Gastroesophageal sphincter (tissue), 4 donors: ENCODE data around the gene PLCH1. TPM values are rescaled to one million over a fixed set of nuclear protein-coding genes. Genes with fewer than 3 reads are reported as not detected.

Source experiments
- ATAC-seq: fragments of 150-250 bp; one replicate; pipeline ENCODE4 v1.9.1; 2016; ENCODE audit warnings: mild to moderate bottlenecking, moderate library complexity
- H3K27ac ChIP-seq, 4 donors: fragments of 200-600 bp; sonication (generic) in 3 of 4; 1 replicate in 3 of 4; 2 replicates in 1 of 4; pipeline ENCODE4 v1.5.1; 2016 to 2019
- H3K27me3 ChIP-seq: fragments of 200-600 bp; sonication (generic); one replicate; pipeline ENCODE4 v1.5.1; 2019
- H3K36me3 ChIP-seq, 2 donors: fragments of 200-600 bp; sonication (generic); one replicate each; pipeline ENCODE4 v1.5.1; 2019; ENCODE audit warnings: control low read depth in 1 of 2
- H3K4me1 ChIP-seq, 3 donors: fragments of 200-600 bp; sonication (generic); 1 replicate in 2 of 3; 2 replicates in 1 of 3; pipeline ENCODE4 v1.5.1; 2016 to 2019; ENCODE audit warnings: control low read depth in 2 of 3
- H3K4me3 ChIP-seq, 2 donors: fragments of 200-600 bp; sonication (generic); one replicate each; pipeline ENCODE4 v1.5.1; 2019; ENCODE audit warnings: mild to moderate bottlenecking in 1 of 2, moderate library complexity in 1 of 2
- H3K9me3 ChIP-seq, 3 donors: fragments of 200-600 bp; sonication (generic); one replicate each; pipeline ENCODE4 v1.5.1; 2017 to 2019; ENCODE audit warnings: control low read depth in 2 of 3
- EP300 ChIP-seq: sonication (generic); formaldehyde crosslinking; IDR thresholded peaks from one replicate; pipeline ENCODE4 v1.6.1; 2017; ENCODE audit warnings: antibody characterized with exemption, mild to moderate bottlenecking
- POLR2A ChIP-seq, 2 donors: fragments of 450-650 bp; IDR thresholded peaks; one replicate each; pipeline ENCODE4 v1.6.1; 2017; ENCODE audit warnings: antibody characterized with exemption in 2 of 2, mild to moderate bottlenecking in 2 of 2, moderate library complexity in 1 of 2
- POLR2AphosphoS5 ChIP-seq: sonication (generic); formaldehyde crosslinking; IDR thresholded peaks from one replicate; pipeline ENCODE4 v1.6.1; 2017; ENCODE audit warnings: antibody characterized with exemption
- WGBS, 2 donors: methylation state at CpG; one replicate each; pipeline ENCODE4 v1.1.5; 2018; ENCODE audit warnings: low coverage in 1 of 2; 5-methylcytosine and 5-hydroxymethylcytosine counted together
- total RNA-seq, 4 donors: library from RNA; depleted of rRNA; stranded (reverse); fragments of >200 nt; gene quantifications; one replicate each; pipeline ENCODE4 v1.1.0, GENCODE V29; 2016
- TF ChIP-seq, protein P1 (sequence below), 4 experiments: fragments of 200-600 bp in 2 of 4; fragments of 450-650 bp in 2 of 4; sonication (generic) in 1 of 4; IDR thresholded peaks; one replicate each; pipeline ENCODE4 v1.5.1; 2017 to 2019; ENCODE audit warnings: antibody characterized with exemption in 4 of 4, mild to moderate bottlenecking in 2 of 4, moderate library complexity in 2 of 4

The PLCH1 gene
- total RNA-seq, 4 donors from 2014 or later, result 0.16 to 0.40 (median 0.35) TPM

- H3K36me3 ChIP-seq, result no peaks in the 10 kb centered on the region
- ATAC-seq, result no peak
- no peak overlapping the region for H3K4me3 ChIP-seq
- WGBS, 2 donors, result 87 to 100% methylated on average over 2 of the region's 2 CpGs
- H3K9me3 ChIP-seq, result no peaks in the 10 kb centered on the region
- TF ChIP-seq POLR2AphosphoS5 (no peak), EP300 (no peak), POLR2A (IDR thresholded peaks at IDR 0.05) (no peak)
- TF ChIP-seq, protein P1, sequence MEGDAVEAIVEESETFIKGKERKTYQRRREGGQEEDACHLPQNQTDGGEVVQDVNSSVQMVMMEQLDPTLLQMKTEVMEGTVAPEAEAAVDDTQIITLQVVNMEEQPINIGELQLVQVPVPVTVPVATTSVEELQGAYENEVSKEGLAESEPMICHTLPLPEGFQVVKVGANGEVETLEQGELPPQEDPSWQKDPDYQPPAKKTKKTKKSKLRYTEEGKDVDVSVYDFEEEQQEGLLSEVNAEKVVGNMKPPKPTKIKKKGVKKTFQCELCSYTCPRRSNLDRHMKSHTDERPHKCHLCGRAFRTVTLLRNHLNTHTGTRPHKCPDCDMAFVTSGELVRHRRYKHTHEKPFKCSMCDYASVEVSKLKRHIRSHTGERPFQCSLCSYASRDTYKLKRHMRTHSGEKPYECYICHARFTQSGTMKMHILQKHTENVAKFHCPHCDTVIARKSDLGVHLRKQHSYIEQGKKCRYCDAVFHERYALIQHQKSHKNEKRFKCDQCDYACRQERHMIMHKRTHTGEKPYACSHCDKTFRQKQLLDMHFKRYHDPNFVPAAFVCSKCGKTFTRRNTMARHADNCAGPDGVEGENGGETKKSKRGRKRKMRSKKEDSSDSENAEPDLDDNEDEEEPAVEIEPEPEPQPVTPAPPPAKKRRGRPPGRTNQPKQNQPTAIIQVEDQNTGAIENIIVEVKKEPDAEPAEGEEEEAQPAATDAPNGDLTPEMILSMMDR (IDR thresholded peaks at IDR 0.05), result no peak
- no peak overlapping the region for H3K27ac ChIP-seq
- no peaks in the 10 kb centered on the region for H3K27me3 ChIP-seq
- H3K4me1 ChIP-seq, result no peaks in the 10 kb centered on the region
Measured at GRCh38 chr3:155446366-155446765, 298.5 kb downstream of the PLCH1 start.

- H3K4me3 ChIP-seq, result no peak overlapping the region
- ATAC-seq, result no peak
- H3K27ac ChIP-seq, result no peak overlapping the region
- H3K27me3 ChIP-seq, result no peaks in the 10 kb centered on the region
- H3K4me1 ChIP-seq, result no peaks in the 10 kb centered on the region
- no peaks in the 10 kb centered on the region for H3K36me3 ChIP-seq
- WGBS, 2 donors, result 93 to 97% methylated on average over 2 to 4 of the region's 4 CpGs
- TF ChIP-seq POLR2AphosphoS5 (no peak), EP300 (no peak), POLR2A (IDR thresholded peaks at IDR 0.05) (no peak)
- TF ChIP-seq, protein P1 (IDR thresholded peaks at IDR 0.05), result no peak
- no peaks in the 10 kb centered on the region for H3K9me3 ChIP-seq
Measured at GRCh38 chr3:155444771-155445170, 300.1 kb downstream of the PLCH1 start.

- ATAC-seq, result no peak
- TF ChIP-seq POLR2AphosphoS5 (no peak), EP300 (no peak), POLR2A (IDR thresholded peaks at IDR 0.05) (no peak)
- TF ChIP-seq, protein P1 (IDR thresholded peaks at IDR 0.05), result no peak
- no peaks in the 10 kb centered on the region for H3K36me3 ChIP-seq
- H3K9me3 ChIP-seq, result no peaks in the 10 kb centered on the region
- WGBS, 2 donors, result 71 to 88% methylated on average over 1 of the region's 1 CpG
- H3K4me3 ChIP-seq, result no peak overlapping the region
- H3K27ac ChIP-seq, result no peak overlapping the region
- H3K27me3 ChIP-seq, result no peaks in the 10 kb centered on the region
- H3K4me1 ChIP-seq, result no peaks in the 10 kb centered on the region
Measured at GRCh38 chr3:155443815-155444214, 301.1 kb downstream of the PLCH1 start.

DNA sequence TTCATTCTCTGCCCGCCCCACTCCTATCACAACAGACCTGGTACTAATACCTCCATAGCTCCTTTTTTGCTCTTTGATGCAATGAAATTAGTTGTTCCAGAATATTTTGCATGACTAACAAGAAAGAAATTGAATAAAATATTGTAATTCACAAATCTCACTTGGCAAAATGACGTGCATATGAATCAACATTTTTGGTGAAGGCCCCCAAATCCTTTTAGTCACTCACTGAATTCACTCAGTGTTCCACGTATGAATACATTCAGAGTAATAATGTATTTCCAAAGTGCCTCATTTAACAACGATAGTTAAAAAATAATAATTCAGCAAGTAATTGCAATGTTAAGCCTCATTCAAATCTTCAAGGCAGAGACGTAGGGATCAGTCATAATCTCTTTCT, 302.8 kb downstream of the PLCH1 start:
- TF ChIP-seq, protein P1 (IDR thresholded peaks at IDR 0.05), result no peak
- TF ChIP-seq EP300, result no peak
- TF ChIP-seq POLR2AphosphoS5, result no peak
- TF ChIP-seq POLR2A (IDR thresholded peaks at IDR 0.05), result no peak
- H3K4me1 ChIP-seq, result no peaks in the 10 kb centered on the region
- H3K36me3 ChIP-seq, result no peaks in the 10 kb centered on the region
- H3K27ac ChIP-seq, result no peak overlapping the region
- no peak overlapping the region for H3K4me3 ChIP-seq
- 57 to 76% methylated on average over 5 of the region's 5 CpGs for WGBS, 2 donors
- no peaks in the 10 kb centered on the region for H3K27me3 ChIP-seq
- no peak for ATAC-seq
- H3K9me3 ChIP-seq, result no peaks in the 10 kb centered on the region

DNA sequence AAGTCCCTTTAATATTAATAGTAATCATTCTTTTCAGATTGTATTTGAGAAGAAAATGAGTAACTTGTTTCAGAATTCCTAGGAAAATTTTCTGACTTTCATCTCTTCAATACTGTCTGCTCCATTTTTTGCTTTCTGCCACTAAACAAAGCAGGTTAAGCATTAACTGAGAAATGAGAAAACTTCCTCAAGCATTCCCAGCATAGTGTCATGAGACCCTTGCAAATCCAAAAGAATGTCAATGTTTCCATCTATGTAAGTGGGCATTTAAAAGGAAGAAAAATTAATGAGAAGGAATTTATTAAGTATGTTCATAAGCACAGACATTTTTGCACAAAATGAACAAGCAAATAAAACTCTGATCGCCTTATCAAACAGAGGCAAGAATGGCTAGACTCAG, 303.4 kb downstream of the PLCH1 start:
- H3K9me3 ChIP-seq, result no peaks in the 10 kb centered on the region
- no peak for ATAC-seq
- no peaks in the 10 kb centered on the region for H3K36me3 ChIP-seq
- H3K4me1 ChIP-seq, result no peaks in the 10 kb centered on the region
- H3K4me3 ChIP-seq, result no peak overlapping the region
- no peak overlapping the region for H3K27ac ChIP-seq
- H3K27me3 ChIP-seq, result no peaks in the 10 kb centered on the region
- TF ChIP-seq POLR2AphosphoS5 (no peak), POLR2A (IDR thresholded peaks at IDR 0.05) (no peak), EP300 (no peak)
- TF ChIP-seq, protein P1 (IDR thresholded peaks at IDR 0.05), result no peak
- 78 to 92% methylated on average over 1 of the region's 1 CpG for WGBS, 2 donors
